Right forelimb (tissue), 1 donor: ENCODE data around the gene RREB1.

Source experiments
- DNase-seq: peaks from one replicate; pipeline ENCODE4 v3.0.0-alpha.2; 2018

The RREB1 gene, protein sequence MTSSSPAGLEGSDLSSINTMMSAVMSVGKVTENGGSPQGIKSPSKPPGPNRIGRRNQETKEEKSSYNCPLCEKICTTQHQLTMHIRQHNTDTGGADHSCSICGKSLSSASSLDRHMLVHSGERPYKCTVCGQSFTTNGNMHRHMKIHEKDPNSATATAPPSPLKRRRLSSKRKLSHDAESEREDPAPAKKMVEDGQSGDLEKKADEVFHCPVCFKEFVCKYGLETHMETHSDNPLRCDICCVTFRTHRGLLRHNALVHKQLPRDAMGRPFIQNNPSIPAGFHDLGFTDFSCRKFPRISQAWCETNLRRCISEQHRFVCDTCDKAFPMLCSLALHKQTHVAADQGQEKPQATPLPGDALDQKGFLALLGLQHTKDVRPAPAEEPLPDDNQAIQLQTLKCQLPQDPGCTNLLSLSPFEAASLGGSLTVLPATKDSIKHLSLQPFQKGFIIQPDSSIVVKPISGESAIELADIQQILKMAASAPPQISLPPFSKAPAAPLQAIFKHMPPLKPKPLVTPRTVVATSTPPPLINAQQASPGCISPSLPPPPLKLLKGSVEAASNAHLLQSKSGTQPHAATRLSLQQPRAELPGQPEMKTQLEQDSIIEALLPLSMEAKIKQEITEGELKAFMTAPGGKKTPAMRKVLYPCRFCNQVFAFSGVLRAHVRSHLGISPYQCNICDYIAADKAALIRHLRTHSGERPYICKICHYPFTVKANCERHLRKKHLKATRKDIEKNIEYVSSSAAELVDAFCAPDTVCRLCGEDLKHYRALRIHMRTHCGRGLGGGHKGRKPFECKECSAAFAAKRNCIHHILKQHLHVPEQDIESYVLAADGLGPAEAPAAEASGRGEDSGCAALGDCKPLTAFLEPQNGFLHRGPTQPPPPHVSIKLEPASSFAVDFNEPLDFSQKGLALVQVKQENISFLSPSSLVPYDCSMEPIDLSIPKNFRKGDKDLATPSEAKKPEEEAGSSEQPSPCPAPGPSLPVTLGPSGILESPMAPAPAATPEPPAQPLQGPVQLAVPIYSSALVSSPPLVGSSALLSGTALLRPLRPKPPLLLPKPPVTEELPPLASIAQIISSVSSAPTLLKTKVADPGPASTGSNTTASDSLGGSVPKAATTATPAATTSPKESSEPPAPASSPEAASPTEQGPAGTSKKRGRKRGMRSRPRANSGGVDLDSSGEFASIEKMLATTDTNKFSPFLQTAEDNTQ (N-terminal part only)

DNA sequence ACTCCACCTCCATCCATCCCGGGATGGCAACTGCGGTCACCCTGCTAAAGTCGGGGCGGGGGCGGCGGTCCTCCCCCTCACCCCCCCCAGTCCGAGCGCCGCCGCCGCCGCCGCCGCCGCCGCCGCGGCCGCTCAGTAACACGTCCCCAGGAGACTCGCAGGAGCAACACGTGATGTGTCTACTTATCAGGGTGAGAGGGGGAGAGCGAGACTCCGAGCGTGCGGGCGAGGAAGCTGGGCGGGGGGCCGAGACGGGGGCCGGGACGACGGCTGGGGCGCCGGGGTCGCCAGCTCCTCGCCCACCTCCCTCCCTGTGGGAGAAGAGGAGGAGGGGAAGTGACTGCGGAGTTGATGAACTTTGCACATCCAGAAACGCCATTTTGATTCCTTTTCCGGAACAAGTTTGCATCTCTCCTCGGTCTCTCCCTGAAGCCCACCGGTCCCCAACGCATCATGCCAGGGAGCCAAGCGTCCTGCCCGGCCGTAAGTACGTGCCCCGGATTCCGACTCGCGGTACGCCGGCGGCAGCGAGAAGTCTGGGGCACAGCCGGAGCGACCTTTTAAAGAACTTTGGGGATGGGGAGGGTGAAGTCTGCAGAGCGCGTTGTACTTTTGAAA, at the start of gene RREB1:
RREB1 (plus strand) TSS at position 384 of the 618 bp plus-strand sequence. CDS start 73,951 bp downstream, outside the sequence.
- DNase-seq, result peak; percentile 82

DNA sequence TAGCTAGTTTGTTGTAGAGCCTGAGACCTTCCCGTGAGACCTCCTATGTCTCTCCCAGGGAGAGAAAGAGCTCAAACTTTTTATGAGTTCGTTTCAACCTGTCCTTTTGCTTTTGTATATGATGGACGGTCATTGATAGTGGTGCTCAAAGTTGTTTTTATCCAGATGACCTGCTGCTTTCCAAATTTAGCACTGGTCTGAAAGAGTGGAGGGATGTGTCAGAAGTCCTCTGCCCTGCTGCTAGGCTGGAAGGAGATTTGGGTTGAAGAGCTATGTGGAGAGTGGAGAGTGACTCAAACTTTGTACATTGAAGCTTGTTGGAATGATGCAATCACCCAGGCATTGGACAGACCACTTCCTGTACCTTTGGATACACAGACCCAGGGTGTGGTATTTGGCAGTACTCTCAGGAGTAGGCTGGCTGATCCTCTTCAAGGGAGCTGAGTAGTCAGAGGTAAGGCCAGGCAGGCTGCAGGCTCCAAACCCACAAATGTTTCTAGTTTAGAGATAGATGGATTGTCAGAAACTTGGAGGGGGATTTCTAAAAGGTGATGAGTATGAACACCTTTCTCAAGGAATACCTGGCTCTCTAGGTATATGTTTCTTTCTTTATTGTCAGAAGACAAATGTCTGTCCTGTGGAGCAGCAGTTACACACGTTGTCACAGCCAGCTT, 49.4 kb upstream of the RREB1 start:
- no peak for DNase-seq

DNA sequence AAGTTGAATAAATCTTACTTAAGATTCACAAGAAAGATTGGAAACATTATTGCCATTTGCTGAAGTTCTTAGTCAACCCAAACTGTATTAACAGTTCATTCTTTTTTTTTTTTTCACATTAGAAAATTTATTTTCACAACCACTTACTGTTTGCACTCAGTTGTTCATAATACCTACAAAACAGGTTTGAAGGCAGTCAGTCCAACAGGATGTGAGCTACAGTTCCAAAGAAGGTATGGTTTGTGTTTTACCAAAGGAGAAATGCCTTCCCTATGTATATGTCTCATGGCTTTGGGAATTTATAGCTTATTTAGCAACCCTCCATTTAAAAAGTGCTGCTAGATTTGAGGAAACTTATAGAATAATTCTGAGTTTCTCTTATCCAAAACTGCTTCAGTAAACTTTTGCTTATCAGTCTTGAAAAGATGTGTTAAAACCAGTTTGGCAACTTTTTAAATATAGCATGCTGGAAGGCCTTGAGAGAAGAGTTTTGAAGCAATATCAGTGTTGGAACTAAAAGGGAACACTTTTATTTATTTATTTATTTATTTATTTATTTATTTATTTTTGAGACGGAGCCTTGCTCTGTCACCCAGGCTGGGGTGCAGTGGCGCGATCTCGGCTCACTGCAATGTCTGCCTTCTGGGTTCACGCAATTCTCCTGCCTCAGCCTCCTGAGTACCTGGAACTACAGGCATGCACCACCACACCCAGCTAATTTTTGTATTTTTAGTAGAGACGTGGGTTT, 46.8 kb upstream of the RREB1 start:
- DNase-seq, result no peak

DNA sequence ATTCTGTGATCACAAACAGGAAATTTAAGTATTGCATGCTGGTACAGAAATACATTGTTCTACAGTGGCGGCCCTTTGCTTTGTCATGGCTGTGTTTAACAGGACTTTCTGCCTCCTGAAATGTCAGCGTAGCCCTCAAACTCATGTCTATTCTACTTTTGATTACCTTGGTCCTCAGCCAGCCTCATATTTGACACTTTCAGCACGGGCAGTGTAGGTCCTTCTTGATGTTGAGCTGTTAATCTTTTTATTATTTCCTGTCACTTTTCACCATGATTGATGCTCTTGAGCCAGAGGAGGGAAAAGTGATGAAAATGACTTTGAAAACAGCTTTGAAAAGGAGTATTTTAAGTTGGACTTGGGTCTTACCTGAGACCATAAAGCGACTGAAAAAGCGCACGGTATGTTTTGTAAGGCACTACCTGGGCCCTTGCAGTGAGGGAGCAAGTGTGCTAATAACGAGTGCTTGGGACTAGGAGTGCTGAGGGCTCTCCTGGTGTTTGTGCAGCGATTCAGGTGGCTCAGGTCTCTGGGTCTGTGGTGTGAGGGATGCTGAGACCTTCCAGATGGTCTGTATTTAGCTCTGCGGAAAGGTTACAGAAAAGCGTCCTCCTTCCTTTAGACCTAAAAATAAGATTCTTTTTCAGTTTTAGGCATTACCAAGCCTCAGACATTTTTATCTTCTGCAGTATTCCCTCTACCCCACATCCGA, 45.2 kb upstream of the RREB1 start:
- no peak for DNase-seq

DNA sequence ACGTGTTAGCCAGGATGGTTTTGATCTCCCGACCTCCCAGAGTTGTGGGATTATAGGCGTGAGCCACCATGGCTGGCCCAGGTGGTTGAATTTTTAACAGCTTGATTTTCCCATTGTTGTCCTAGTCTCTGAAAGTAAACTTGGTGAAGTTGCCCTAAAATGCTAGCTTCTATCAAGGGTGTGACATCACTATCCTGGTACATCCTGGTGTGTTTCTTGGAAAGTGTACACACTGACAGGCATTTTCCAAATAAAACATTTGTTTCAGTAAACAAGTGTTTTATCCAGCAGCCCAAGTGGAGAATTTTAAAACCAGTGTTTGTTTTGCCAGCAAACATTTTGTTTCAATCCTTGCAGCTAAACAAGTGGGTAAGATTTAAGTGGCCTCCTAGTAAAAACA, 40.5 kb upstream of the RREB1 start:
- DNase-seq, result no peak

DNA sequence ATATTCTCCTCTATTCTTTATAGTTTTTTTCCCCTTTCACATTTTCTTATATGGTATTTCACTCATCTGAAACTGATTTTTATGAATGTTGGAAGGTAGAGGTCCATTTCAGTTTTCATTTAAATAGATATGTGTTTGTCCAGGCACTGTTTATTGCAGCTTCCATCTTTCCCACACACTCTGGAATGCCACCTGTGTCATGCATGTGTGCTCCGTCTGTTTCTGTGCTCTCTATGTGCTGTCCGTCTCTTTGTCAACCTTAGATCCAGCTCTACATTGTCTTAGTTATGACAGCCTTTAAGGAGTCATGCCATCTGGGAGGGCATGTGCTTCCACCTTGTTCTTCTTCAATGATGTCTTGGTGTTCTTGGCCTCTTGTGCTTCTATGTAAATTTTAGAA, 36.4 kb upstream of the RREB1 start:
- no peak for DNase-seq

DNA sequence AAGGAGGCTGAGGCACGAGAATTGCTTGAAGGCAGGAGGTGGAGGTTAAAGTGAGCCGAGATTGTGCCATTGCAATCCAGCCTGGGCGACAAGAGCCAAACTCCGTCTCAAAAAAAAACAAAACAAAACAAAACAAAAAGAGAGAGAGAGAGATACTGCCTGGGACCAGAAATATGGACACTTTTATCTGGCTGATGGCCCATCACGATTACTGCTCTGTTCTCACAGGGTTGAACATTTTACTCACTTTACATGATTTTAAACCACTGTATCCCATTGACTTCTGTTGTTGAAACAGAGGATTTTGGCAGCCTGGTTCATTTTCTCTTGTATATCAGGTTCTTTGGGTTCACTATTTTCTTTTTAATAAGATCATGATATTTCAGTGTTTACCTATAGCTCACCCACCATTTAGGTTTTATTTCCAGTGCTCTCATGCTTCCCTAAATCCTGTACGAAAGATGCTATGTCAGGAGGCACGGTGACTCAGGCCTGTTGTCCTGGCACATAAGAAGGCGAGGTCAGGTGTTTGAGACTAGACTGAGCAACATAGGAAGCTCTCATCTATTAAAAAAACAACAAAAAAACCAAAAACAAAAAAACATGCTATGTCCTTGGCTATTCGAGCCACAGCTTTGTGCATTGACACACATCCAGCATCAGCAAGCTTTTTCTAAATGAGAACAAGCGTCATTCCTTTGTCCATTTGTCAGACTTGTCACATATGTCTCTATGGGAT, 34.5 kb upstream of the RREB1 start:
- no peak for DNase-seq

DNA sequence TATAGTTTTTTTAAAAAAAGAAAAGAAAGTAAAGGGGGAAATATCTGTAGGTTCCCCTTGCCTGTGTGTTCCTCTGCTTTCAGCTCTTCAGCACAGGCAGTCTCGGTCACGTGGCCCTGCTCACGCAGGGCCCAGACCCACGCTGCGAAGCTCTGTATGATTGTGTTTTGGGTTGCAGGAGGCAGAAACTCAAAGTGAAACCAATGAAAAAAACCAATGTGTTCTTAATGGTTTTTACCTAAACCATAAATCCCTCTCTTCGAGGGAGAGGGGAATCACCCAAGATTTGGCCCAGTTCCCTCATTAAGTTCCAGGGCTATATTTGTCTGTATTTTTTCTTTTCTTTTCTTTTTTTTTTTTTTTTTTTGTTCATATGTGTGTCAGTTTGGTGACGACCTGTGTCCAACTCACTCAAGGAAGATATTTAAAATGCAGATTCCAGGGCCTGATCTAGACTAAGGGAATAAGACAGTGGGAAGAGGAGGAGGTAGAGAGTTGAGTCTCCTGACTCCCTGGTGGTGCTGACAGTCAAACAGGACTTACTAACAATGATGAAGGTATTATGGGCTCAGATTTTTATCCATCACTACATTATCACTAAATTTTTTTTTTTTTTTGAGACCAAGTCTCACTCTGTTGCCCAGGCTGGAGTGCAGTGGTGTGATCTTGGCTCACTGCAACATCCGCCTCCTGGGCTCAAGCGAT, 33.8 kb upstream of the RREB1 start:
- DNase-seq, result no peak

DNA sequence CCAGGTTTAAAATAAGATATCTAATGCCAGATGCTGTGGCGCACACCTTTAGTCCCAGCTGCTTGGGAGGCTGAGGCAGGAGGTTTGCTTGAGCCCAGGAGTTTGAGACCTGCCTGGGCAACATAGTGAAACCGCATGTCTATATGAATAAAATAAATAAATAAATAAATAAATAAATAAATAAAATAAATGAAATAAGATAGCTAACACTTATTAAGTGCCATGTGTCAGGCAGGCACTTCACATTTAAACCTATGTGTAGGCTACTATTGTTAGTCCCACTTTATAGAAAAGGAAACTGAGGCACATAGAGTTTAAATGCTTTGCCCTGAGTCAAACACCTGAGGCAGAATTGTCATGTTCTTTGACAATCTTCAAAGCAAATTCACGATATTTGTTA, 32.9 kb upstream of the RREB1 start:
- no peak for DNase-seq

DNA sequence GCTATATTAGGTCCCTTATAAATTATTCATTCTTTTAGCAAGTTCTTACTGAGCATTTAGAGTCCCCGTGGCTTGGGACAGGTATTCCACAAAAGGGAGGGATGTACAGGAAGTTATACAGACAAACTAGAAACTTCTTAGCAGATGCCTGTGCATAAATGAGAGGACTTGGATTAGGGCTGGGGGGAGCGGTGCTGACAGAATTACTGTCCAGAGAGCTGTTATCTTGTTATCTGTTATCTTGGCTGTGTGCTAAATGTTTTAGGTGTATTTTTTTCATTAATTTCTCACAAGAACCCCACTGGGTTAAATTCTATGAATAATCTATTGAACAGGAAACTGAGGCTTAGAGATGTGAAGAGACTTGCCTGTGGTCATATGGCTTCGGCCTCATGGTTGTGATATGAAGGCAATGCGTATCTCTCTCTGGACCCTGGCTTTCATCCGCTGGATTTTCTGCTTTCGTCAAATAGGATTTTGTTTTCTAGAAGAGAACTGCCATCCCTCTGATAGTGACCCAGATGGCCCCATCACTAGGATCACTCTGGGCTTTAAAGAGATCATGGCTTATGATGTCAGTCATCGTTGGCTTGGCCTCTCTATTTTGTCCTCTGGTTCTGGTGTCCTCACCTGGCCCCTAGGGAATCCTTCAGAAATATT, 32.3 kb upstream of the RREB1 start:
- DNase-seq, result no peak

DNA sequence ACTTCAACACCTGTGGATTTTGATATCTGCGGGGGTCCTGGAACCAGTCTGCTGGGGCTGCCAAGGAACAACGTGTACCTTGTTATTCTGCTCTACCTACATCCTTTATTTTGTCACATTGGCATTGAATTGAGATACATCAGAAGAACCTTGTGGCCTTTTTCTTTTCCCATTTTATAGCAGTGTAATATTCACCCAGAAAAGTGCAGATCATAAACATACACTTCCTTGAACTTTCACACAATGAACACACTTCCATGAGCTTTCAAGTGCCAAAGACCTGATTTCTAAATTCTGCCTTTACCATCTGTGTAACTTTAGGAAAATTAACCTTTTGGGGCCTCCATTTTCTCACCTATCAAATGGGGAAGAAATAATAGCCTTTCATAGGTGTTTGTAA, 29.9 kb upstream of the RREB1 start:
- no peak for DNase-seq

DNA sequence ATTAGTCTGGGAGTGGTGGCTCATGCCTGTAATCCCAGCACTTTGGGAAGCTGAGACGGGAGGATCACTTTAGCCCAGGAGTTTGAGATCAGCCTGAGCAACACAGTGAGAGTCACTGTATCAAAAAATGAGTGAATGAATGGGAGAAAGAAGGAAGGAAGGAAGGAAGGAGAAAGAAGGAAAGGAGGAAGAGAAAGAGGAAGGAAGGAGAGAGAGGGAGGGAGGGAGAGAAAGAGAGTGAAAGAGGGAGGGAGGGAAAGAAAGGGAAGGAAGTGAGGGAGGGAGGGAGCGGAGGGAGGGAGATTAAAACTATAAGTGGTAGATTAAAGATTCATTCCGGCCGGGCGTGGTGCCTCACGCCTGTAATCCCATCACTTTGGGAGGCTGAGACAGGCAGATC, 28.9 kb upstream of the RREB1 start:
- no peak for DNase-seq

DNA sequence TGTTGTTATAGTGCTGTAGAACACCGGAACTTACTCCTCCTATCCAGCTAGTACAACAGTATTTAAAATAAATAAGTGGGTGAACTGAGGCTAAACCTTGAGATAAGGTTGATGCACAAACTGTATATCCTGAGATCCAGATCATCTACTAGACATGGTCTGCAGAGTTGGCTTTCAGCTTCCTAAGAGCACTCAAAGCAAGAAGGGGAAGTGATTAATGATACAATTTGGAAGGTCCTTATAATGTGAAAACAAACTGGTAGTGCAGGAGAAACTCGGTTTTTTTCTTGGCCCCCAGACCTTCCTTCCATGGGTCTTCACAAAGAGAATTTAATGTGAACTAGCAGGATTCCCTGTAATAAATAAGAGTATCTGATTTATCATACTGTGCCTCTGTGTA, 27.4 kb upstream of the RREB1 start:
- no peak for DNase-seq

DNA sequence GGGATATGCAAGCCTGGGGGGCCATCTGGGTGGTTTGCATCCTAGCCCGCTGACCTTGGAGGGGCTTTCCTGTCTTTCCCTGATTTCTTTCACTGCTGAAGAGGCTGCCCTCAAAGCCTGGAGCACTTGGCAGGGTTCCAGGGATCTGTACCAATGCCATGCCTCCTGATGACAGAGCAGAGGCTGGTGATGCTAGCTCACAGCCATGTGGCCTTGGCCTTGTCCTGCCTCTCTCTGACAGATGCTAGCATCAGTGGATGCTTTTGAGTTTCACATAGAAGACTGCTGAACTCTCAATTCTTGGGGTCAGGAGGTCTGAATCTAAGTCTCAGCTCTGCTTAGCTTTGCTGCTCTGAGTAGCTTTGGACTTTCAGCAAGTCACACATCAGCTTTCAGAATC, 21.9 kb upstream of the RREB1 start:
- no peak for DNase-seq

DNA sequence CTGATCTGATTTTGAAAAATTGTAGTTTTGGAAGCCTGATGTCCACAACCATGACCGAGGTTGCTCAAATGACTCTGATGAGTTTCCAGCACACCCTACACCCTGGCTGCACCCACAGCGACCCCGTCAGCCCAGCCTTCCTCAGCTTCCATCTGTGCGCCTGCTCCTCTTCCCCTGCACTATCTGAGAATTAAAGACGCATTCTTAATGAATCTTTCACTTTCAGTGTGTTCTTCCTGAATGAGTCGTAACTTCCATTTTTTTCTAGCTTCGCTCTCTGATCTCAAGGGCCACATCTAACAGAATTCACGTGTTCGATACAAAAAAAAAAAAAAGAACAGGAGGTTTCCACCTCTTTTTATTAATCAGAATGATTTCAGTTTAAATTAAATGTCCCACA, 21.3 kb upstream of the RREB1 start:
- DNase-seq, result no peak

DNA sequence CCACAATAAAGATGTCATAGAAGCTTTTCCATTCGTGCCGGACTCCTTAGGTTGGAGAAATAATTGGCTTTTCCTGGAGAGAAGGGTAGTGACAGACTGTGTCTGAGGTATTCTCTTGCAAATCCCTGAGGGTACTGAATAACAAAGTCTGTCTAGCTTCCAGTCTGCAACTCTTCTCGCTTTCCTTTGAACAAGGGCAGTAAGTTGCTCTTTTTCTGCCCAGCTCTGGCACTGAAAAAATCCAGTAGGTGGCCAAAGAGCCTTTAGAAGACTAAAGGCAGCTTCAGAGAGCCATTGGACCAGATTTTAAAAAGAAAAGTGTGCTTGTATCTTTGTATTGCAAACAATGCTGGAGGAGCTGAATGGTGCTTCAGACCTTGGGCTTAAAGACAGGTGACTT, 20.7 kb upstream of the RREB1 start:
- no peak for DNase-seq

DNA sequence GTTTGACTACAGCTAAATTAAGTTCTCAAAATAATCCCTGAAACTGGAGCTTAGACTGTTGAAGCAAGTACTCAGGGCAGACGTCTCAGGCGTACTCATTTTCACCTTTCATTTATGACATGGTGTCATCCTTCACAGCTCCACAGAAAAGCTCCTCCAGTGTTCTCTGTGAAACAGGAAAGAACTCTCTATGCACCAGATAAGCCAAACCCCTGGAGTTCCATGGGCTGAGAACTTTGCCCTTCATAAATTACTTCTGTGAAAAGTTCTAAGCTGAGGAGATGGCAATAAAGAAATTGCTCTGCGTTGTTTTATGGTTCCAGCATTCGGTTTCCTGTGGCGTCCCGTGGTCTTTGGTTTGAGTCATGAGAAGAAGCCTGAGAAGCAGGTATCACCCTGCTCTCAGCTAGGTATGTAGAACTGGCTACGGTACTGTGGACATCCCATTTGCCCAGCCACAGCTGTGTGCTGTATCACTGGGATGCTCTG, 20.2 kb upstream of the RREB1 start:
- DNase-seq, result no peak

DNA sequence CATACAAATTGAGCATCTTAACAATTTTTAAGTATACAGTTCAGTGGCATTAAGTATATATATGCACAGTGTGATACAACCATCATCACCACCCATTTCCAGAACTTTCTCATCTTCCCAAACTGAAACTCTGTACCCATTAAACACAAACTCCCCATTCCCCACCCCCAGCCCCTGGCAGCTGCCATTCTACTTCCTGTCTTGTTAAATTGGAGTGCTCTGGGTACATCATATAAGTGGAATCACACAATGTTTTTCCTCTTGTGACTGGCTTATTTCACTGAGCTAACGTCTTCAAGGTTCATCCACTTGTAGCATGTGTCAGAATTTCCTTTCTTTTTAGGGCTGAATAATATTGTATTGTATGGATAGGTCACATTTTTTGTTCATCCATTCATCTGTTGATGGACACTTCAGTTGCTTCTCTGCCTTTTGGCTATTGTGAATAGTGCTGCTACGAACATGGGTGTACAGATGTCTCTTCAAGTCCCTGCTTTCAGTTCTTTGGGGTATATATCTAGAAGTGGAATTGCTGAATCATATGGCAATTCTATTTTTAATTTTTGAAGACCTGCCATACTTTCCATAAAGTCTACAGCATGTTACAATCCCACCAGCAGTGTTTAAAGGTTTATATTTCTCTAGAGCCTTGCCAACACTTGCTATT, 19.6 kb upstream of the RREB1 start:
- DNase-seq, result no peak
